Left ventricle myocardium inferior (tissue), 1 donor: ENCODE measurements around the gene SLC17A9. TPM values are rescaled to one million over a fixed set of nuclear protein-coding genes. Genes with fewer than 3 reads are reported as not detected.

Experiments used
- DNase-seq: peaks from one replicate; pipeline ENCODE4 v3.0.0-alpha.2; 2020
- H3K27ac ChIP-seq: fragments of 200-600 bp; replicated peaks from 2 replicates; pipeline ENCODE4 v1.8.0; 2021
- H3K27me3 ChIP-seq: fragments of 200-600 bp; 2 replicates; pipeline ENCODE4 v1.8.0; 2021; ENCODE audit warnings: low read depth
- H3K36me3 ChIP-seq: fragments of 200-600 bp; 2 replicates; pipeline ENCODE4 v1.8.0; 2021
- H3K4me1 ChIP-seq: fragments of 200-600 bp; 2 replicates; pipeline ENCODE4 v1.8.0; 2021
- H3K4me3 ChIP-seq: fragments of 200-600 bp; 2 replicates; pipeline ENCODE4 v1.8.0; 2021; ENCODE audit warnings: mild to moderate bottlenecking, moderate library complexity
- H3K9me3 ChIP-seq: fragments of 200-600 bp; replicated peaks from 2 replicates; pipeline ENCODE4 v1.8.0; 2021
- CTCF ChIP-seq: fragments of 200-600 bp; IDR thresholded peaks from 2 replicates; pipeline ENCODE4 v1.8.0; 2021; ENCODE audit warnings: antibody characterized with exemption, mild to moderate bottlenecking, borderline replicate concordance
- intact Hi-C: fragments of 100-400 bp; cut with micrococcal nuclease; formaldehyde crosslinking; loops from one replicate; pipeline ENCODE4 v1.11.0; 2022
- total RNA-seq: library from RNA; stranded (reverse); fragmentation: NEBNext Ultra II Directional; extraction: Animal tissue kit (Norgen Biotek cat#: 25700); gene quantifications from one replicate; pipeline ENCODE4 v1.2.1, GENCODE V29; 2021
- donor health status: DM: no; HTN: yes; CAD: no; lungs with severe emphysema.

The SLC17A9 gene
- total RNA-seq, 1 donor from 2014 or later = 0.47 TPM

GRCh38 chr20:62969939-62970306 is 17.4 kb downstream of the SLC17A9 start:
- H3K36me3 ChIP-seq = no peaks in the 10 kb centered on the region
- TF ChIP-seq CTCF = no peak
- no peak overlapping the region for H3K27ac ChIP-seq
- no peak overlapping the region for H3K4me3 ChIP-seq
- intact Hi-C loops = no loop called here
- H3K27me3 ChIP-seq = peaks cover 68% of the 10 kb centered on the region
- no peaks in the 10 kb centered on the region for H3K9me3 ChIP-seq
- DNase-seq = no peak
- H3K4me1 ChIP-seq = peaks cover 15% of the 10 kb centered on the region

- intact Hi-C loops = no loop called here
- TF ChIP-seq CTCF = no peak
- no peak overlapping the region for H3K4me3 ChIP-seq
- H3K27me3 ChIP-seq = peaks cover 74% of the 10 kb centered on the region
- H3K36me3 ChIP-seq = no peaks in the 10 kb centered on the region
- no peak for DNase-seq
- H3K4me1 ChIP-seq = peaks cover 15% of the 10 kb centered on the region
- no peak overlapping the region for H3K27ac ChIP-seq
- no peaks in the 10 kb centered on the region for H3K9me3 ChIP-seq
These were observed 18.1 kb downstream of the SLC17A9 start for GRCh38 chr20:62970307-62971210.

- Histone ChIP-seq H3K27ac (no peak overlapping the region), H3K9me3 (no peaks in the 10 kb centered on the region), H3K36me3 (no peaks in the 10 kb centered on the region), H3K4me3 (no peak overlapping the region), H3K27me3 (peaks cover 83% of the 10 kb centered on the region), H3K4me1 (peaks cover 15% of the 10 kb centered on the region)
- DNase-seq = no peak
- intact Hi-C loops = no loop called here
- no peak for TF ChIP-seq CTCF
These were observed 18.9 kb downstream of the SLC17A9 start for GRCh38 chr20:62971211-62971949.

GRCh38 chr20:62971950-62972844 is 19.7 kb downstream of the SLC17A9 start:
- H3K27ac ChIP-seq = no peak overlapping the region
- peak; percentile 84 for DNase-seq
- intact Hi-C loops = no loop called here
- H3K27me3 ChIP-seq = peaks cover 86% of the 10 kb centered on the region
- TF ChIP-seq CTCF = peak; percentile 86
- H3K4me3 ChIP-seq = peak overlapping the region; percentile 59
- H3K9me3 ChIP-seq = no peaks in the 10 kb centered on the region
- H3K4me1 ChIP-seq = peaks cover 15% of the 10 kb centered on the region
- no peaks in the 10 kb centered on the region for H3K36me3 ChIP-seq
